Ovary (tissue), 3 donors: ENCODE results near the gene BICD2.

Experiments
- POLR2A ChIP-seq: fragments of 450-650 bp; IDR thresholded peaks from one replicate; pipeline ENCODE4 v1.6.1; 2017; ENCODE audit warnings: antibody characterized with exemption, mild to moderate bottlenecking, moderate library complexity
- TF ChIP-seq, protein P1 (sequence below), 3 donors: fragments of 450-650 bp in 2 of 3; fragments of 200-600 bp in 1 of 3; IDR thresholded peaks; one replicate each; pipeline versions ENCODE4 v1.5.1 to v1.8.0; 2016 to 2022; ENCODE audit warnings: antibody characterized with exemption in 3 of 3, mild to moderate bottlenecking in 1 of 3
- donor health status: DM: no; HTN: no; CAD: no.

GRCh38 chr9:92749934-92750315 is 14.7 kb downstream of the BICD2 start:
- TF ChIP-seq, protein P1, sequence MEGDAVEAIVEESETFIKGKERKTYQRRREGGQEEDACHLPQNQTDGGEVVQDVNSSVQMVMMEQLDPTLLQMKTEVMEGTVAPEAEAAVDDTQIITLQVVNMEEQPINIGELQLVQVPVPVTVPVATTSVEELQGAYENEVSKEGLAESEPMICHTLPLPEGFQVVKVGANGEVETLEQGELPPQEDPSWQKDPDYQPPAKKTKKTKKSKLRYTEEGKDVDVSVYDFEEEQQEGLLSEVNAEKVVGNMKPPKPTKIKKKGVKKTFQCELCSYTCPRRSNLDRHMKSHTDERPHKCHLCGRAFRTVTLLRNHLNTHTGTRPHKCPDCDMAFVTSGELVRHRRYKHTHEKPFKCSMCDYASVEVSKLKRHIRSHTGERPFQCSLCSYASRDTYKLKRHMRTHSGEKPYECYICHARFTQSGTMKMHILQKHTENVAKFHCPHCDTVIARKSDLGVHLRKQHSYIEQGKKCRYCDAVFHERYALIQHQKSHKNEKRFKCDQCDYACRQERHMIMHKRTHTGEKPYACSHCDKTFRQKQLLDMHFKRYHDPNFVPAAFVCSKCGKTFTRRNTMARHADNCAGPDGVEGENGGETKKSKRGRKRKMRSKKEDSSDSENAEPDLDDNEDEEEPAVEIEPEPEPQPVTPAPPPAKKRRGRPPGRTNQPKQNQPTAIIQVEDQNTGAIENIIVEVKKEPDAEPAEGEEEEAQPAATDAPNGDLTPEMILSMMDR (IDR thresholded peaks at IDR 0.05) = no peak
- no peak for TF ChIP-seq POLR2A
